OCI-LY3 (cell line): ENCODE measurements around the gene ZNF234.

Experiments used
- H2AFZ ChIP-seq: fragments of 200-600, 300-600 bp; shearing (Covaris generic); 2 replicates; pipeline ENCODE4 v1.6.0; 2014; ENCODE audit warnings: antibody characterized with exemption, low read depth, low read length
- H3K27ac ChIP-seq: fragments of 200-600, 300-600 bp; sonication (generic); 2 replicates; pipeline ENCODE4 v1.5.1; 2014; ENCODE audit warnings: mild to moderate bottlenecking, low read length, moderate library complexity, mixed read lengths
- H3K27me3 ChIP-seq: fragments of 200-600, 300-600 bp; sonication (generic); 2 replicates; pipeline ENCODE4 v1.6.1; 2014; ENCODE audit warnings: low read depth, low read length, mixed read lengths
- H3K36me3 ChIP-seq: fragments of 200-600, 300-600 bp; sonication (generic); replicated peaks from 2 replicates; pipeline ENCODE3; 2014; ENCODE audit warnings: low read depth, low read length, mixed read lengths
- H3K4me1 ChIP-seq: fragments of 300-600, 200-600 bp; sonication (generic); 2 replicates; pipeline ENCODE4 v1.6.1; 2014; ENCODE audit warnings: low read length, mixed read lengths
- H3K4me2 ChIP-seq: fragments of 200-600, 300-600 bp; sonication (generic); 2 replicates; pipeline ENCODE4 v1.6.1; 2014; ENCODE audit warnings: low read length, mixed read lengths
- H3K4me3 ChIP-seq: fragments of 300-600, 200-600 bp; sonication (generic); 2 replicates; pipeline ENCODE4 v1.5.1; 2014; ENCODE audit warnings: antibody characterized with exemption, mild to moderate bottlenecking, low read length, moderate library complexity
- H3K79me2 ChIP-seq: fragments of 300-600, 200-600 bp; shearing (Covaris generic); 2 replicates; pipeline ENCODE4 v1.6.1; 2014; ENCODE audit warnings: mild to moderate bottlenecking, low read length, mixed read lengths
- H3K9ac ChIP-seq: fragments of 300-600, 200-600 bp; shearing (Covaris generic); 2 replicates; pipeline ENCODE4 v1.6.0; 2014; ENCODE audit warnings: mild to moderate bottlenecking, low read length, moderate library complexity
- H3K9me3 ChIP-seq: fragments of 200-600, 300-600 bp; shearing (Covaris generic); 2 replicates; pipeline ENCODE4 v1.6.1; 2014; ENCODE audit warnings: low read length, mixed read lengths; ENCODE audit not compliant: insufficient read depth
- H4K20me1 ChIP-seq: fragments of 200-600, 300-600 bp; sonication (generic); 2 replicates; pipeline ENCODE4 v1.6.1; 2016; ENCODE audit warnings: low read length, mixed read lengths; ENCODE audit not compliant: insufficient read depth
- EZH2phosphoT487 ChIP-seq: fragments of 200-600 bp; shearing (Covaris generic); IDR thresholded peaks from 2 replicates; pipeline ENCODE4 v1.6.1; 2018; ENCODE audit warnings: antibody characterized with exemption, mixed run types, low read depth
- TF ChIP-seq, protein P1 (sequence below): fragments of 200-600, 300-600 bp; sonication (generic); IDR thresholded peaks from 2 replicates; pipeline ENCODE4 v1.5.1; 2014; ENCODE audit warnings: antibody characterized with exemption, low read length, low read depth

ZNF234 gene

DNA sequence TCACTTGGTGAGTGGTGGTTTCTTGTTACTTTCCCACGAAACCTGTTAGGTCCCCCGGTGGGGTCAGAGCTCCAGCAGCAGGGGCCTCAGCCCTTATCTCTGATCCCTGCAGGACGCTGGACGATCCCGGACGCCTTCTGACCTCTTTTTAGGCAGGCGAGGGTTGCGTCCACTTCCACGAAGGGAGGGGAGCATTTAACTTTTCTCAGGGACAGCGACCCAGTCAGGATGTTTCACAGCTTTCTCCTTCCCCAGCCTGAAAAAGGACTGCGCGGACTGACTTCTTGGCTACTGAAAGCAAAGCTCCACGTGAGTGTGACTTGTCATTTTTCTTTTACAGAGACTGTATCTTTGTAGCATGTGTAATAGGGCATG is 692 bp downstream of the ZNF234 start:
- no peak overlapping the region for H2AFZ ChIP-seq
- no peaks in the 10 kb centered on the region for H3K36me3 ChIP-seq
- H3K27ac ChIP-seq: no peak overlapping the region
- TF ChIP-seq EZH2phosphoT487: no peak
- TF ChIP-seq, protein P1, sequence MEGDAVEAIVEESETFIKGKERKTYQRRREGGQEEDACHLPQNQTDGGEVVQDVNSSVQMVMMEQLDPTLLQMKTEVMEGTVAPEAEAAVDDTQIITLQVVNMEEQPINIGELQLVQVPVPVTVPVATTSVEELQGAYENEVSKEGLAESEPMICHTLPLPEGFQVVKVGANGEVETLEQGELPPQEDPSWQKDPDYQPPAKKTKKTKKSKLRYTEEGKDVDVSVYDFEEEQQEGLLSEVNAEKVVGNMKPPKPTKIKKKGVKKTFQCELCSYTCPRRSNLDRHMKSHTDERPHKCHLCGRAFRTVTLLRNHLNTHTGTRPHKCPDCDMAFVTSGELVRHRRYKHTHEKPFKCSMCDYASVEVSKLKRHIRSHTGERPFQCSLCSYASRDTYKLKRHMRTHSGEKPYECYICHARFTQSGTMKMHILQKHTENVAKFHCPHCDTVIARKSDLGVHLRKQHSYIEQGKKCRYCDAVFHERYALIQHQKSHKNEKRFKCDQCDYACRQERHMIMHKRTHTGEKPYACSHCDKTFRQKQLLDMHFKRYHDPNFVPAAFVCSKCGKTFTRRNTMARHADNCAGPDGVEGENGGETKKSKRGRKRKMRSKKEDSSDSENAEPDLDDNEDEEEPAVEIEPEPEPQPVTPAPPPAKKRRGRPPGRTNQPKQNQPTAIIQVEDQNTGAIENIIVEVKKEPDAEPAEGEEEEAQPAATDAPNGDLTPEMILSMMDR: no peak
- H3K9me3 ChIP-seq: 0 out of 2 replicates have a peak, but pooled peaks cover 3% of the 10 kb centered on the region
- H4K20me1 ChIP-seq: no peaks in the 10 kb centered on the region
- no peaks in the 10 kb centered on the region for H3K79me2 ChIP-seq
- H3K4me1 ChIP-seq: no peaks in the 10 kb centered on the region
- H3K4me2 ChIP-seq: peak overlapping the region; percentile 20; the same call in 1 of the 2 replicates
- H3K4me3 ChIP-seq: peak overlapping the region; percentile 73
- H3K27me3 ChIP-seq: no peaks in the 10 kb centered on the region
- no peak overlapping the region; the same call in 1 of the 2 replicates for H3K9ac ChIP-seq

DNA sequence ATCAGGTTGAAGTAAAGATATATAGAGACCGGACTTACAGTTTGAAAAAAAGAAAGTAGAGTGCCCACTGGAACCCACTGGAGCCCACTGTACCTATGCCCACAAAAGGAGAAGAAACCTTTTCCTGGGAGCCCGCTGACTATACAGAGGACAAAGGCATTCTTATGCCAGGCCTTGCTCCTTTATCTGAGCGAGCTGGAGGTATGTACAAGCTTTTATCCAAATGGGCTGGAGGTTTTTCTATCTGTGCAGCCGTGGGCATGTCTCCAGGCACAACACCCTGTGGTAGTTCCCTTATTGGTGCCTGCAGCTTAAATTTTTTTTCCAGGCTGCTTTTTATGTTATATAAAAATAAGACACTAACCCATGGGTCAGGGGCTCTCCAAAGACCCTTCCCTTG is 8.4 kb downstream of the ZNF234 start:
- no peaks in the 10 kb centered on the region for H4K20me1 ChIP-seq
- no peaks in the 10 kb centered on the region for H3K36me3 ChIP-seq
- no peak overlapping the region for H3K9ac ChIP-seq
- no peaks in the 10 kb centered on the region for H3K9me3 ChIP-seq
- no peaks in the 10 kb centered on the region for H3K4me1 ChIP-seq
- no peaks in the 10 kb centered on the region for H3K79me2 ChIP-seq
- TF ChIP-seq, protein P1: no peak
- TF ChIP-seq EZH2phosphoT487: no peak
- H3K4me3 ChIP-seq: no peak overlapping the region
- no peak overlapping the region for H3K27ac ChIP-seq
- no peaks in the 10 kb centered on the region for H3K27me3 ChIP-seq
- no peak overlapping the region for H3K4me2 ChIP-seq
- no peak overlapping the region for H2AFZ ChIP-seq

DNA sequence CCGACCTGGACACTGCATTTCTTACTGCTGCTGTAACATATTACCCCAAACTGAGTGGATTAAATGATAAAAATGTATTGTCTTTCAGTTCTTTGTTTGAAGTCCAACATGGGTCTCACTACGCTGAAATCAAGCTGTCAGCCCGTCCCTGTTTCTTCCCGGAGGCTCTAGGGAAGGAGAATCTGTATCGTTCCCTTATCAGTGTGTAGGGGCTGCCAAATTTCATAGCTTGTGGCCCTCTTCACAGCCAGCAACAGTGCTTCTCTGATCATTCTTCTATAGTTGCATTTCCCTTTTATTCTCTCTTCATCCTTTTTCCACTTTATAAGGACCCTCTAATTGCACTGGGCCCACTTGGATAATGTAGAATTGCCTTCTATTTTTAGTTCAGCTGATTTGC is 10.1 kb downstream of the ZNF234 start:
- Histone ChIP-seq H4K20me1 (no peaks in the 10 kb centered on the region), H3K27ac (no peak overlapping the region), H3K4me2 (no peak overlapping the region), H3K9me3 (peaks cover 7% of the 10 kb centered on the region; the same call in 1 of the 2 replicates), H3K79me2 (no peaks in the 10 kb centered on the region), H3K36me3 (peaks cover 5% of the 10 kb centered on the region), H3K9ac (no peak overlapping the region), H3K27me3 (no peaks in the 10 kb centered on the region), H3K4me1 (no peaks in the 10 kb centered on the region), H3K4me3 (no peak overlapping the region), H2AFZ (no peak overlapping the region)
- TF ChIP-seq, protein P1: no peak
- TF ChIP-seq EZH2phosphoT487: no peak

DNA sequence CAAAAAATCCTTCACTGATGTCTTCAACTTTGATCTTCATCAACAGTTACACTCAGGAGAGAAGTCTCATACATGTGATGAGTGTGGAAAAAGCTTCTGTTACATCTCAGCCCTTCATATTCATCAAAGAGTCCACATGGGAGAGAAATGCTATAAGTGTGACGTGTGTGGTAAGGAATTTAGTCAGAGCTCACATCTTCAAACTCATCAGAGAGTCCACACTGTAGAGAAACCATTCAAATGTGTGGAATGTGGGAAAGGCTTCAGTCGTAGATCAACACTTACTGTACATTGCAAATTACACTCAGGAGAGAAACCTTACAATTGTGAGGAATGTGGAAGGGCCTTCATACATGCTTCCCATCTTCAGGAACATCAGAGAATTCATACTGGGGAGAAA is 15.1 kb downstream of the ZNF234 start:
- Histone ChIP-seq H3K4me1 (no peaks in the 10 kb centered on the region), H3K79me2 (no peaks in the 10 kb centered on the region), H3K36me3 (peaks cover 9% of the 10 kb centered on the region), H3K4me3 (no peak overlapping the region), H4K20me1 (no peaks in the 10 kb centered on the region), H3K27ac (no peak overlapping the region), H3K4me2 (no peak overlapping the region), H3K9ac (no peak overlapping the region), H3K27me3 (no peaks in the 10 kb centered on the region), H2AFZ (no peak overlapping the region), H3K9me3 (peaks cover 23% of the 10 kb centered on the region)
- TF ChIP-seq, protein P1: no peak
- TF ChIP-seq EZH2phosphoT487: no peak
